ENCODE results near the gene GSTCD. TPM values are rescaled to one million over a fixed set of nuclear protein-coding genes. Genes with fewer than 3 reads are reported as not detected.

The GSTCD gene
- total RNA-seq, 1 donor from 2014 or later: 12.3 TPM

- ATAC-seq (ENCODE audit: low read depth) (no peak), DNase-seq (no peak)
- Mint-ChIP-seq H3K27me3 (no peaks in the 10 kb centered on the region), H3K27ac (no peak overlapping the region), H3K36me3 (ENCODE audit: low read depth) (no peaks in the 10 kb centered on the region), H3K4me1 (no peaks in the 10 kb centered on the region), H3K4me3 (no peak overlapping the region), H3K9me3 (no peaks in the 10 kb centered on the region)
- ChIA-PET CTCF (no interaction called here), POLR2A (no interaction called here)
- intact Hi-C loops (cut with micrococcal nuclease): no loop called here
- TF ChIP-seq, protein P1, sequence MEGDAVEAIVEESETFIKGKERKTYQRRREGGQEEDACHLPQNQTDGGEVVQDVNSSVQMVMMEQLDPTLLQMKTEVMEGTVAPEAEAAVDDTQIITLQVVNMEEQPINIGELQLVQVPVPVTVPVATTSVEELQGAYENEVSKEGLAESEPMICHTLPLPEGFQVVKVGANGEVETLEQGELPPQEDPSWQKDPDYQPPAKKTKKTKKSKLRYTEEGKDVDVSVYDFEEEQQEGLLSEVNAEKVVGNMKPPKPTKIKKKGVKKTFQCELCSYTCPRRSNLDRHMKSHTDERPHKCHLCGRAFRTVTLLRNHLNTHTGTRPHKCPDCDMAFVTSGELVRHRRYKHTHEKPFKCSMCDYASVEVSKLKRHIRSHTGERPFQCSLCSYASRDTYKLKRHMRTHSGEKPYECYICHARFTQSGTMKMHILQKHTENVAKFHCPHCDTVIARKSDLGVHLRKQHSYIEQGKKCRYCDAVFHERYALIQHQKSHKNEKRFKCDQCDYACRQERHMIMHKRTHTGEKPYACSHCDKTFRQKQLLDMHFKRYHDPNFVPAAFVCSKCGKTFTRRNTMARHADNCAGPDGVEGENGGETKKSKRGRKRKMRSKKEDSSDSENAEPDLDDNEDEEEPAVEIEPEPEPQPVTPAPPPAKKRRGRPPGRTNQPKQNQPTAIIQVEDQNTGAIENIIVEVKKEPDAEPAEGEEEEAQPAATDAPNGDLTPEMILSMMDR (IDR thresholded peaks at IDR 0.05): no peak
These were observed 97.0 kb downstream of the GSTCD start for GRCh38 chr4:105805501-105806120.

- ChIA-PET CTCF (no interaction called here), POLR2A (no interaction called here)
- H3K4me1 Mint-ChIP-seq: no peaks in the 10 kb centered on the region
- no peak overlapping the region for H3K4me3 Mint-ChIP-seq
- H3K36me3 Mint-ChIP-seq (ENCODE audit: low read depth): peaks cover 2% of the 10 kb centered on the region
- no peak overlapping the region for H3K27ac Mint-ChIP-seq
- no peak for DNase-seq
- TF ChIP-seq, protein P1 (IDR thresholded peaks at IDR 0.05): no peak
- intact Hi-C loops (cut with micrococcal nuclease): no loop called here
- no peaks in the 10 kb centered on the region for H3K9me3 Mint-ChIP-seq
- no peak for ATAC-seq (ENCODE audit: low read depth)
- no peaks in the 10 kb centered on the region for H3K27me3 Mint-ChIP-seq
These were observed 98.9 kb downstream of the GSTCD start for GRCh38 chr4:105807496-105807895.

DNA sequence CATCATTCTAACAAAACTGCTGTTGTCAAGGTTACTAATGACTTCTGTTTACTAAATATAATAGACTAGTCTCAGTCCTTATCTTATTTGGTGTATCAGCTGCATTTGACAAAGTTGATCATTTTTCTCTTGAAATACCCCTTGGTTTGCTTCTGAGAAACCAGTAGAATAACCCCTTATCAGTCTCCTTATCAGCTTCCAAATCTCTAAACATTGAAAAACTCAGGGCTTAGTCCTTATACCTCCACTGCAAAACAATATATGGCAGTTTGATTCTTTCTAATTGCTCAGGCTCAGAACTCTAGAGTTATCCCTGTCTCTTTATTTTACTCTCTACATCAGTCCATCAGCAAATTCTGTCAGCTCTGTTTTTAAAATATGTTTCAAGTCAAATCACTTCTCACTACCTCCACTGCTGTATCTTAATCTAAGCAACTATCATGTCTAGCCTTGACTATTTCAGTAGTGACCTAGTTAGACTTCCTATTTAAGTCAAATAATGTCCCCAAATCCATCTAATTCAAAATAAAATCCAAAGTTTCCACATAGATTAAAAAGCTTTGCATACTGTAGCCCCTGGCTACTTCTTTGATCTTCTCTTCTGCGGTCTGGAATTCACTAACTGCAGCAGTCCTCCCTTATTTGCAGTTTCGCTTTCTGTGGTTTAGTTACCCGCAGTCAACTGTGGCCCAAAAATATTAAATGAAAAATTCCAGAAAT, 99.6 kb downstream of the GSTCD start:
- CTCF ChIA-PET: no interaction called here
- intact Hi-C loops (cut with micrococcal nuclease): no loop called here
- POLR2A ChIA-PET: no interaction called here
- Mint-ChIP-seq H3K4me3 (no peak overlapping the region), H3K9me3 (no peaks in the 10 kb centered on the region), H3K4me1 (no peaks in the 10 kb centered on the region), H3K36me3 (ENCODE audit: low read depth) (peaks cover 2% of the 10 kb centered on the region), H3K27ac (no peak overlapping the region), H3K27me3 (no peaks in the 10 kb centered on the region)
- no peak for DNase-seq
- TF ChIP-seq, protein P1 (IDR thresholded peaks at IDR 0.05): no peak
- no peak for ATAC-seq (ENCODE audit: low read depth)

DNA sequence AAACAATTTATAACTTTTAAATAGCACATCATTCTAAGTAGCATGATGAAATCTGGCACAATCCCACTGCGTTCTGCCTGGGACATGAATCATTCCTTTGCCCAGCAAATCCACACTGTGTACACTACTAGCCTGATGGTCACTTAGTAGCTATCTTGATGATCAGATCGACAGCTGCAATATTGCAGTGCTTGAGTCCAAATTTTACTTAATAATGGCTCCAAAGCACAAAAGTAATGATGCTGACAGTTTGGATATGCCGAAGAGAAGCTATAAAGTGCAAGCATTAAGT, 100.1 kb downstream of the GSTCD start:
- Mint-ChIP-seq H3K9me3 (no peaks in the 10 kb centered on the region), H3K4me1 (no peaks in the 10 kb centered on the region), H3K27me3 (no peaks in the 10 kb centered on the region), H3K4me3 (no peak overlapping the region), H3K36me3 (ENCODE audit: low read depth) (peaks cover 4% of the 10 kb centered on the region), H3K27ac (no peak overlapping the region)
- TF ChIP-seq, protein P1 (IDR thresholded peaks at IDR 0.05): no peak
- DNase-seq (no peak), ATAC-seq (ENCODE audit: low read depth) (no peak)
- intact Hi-C loops (cut with micrococcal nuclease): no loop called here
- POLR2A ChIA-PET: no interaction called here
- CTCF ChIA-PET: no interaction called here

- ATAC-seq (ENCODE audit: low read depth): no peak
These were observed 107.1 kb downstream of the GSTCD start for GRCh38 chr4:105815701-105816100.

More at GRCh38 chr4:105815701-105816100, 107.1 kb downstream of the GSTCD start:
- Mint-ChIP-seq H3K9me3 (no peaks in the 10 kb centered on the region), H3K27ac (no peak overlapping the region), H3K27me3 (no peaks in the 10 kb centered on the region), H3K36me3 (ENCODE audit: low read depth) (peaks cover 4% of the 10 kb centered on the region), H3K4me3 (no peak overlapping the region), H3K4me1 (no peaks in the 10 kb centered on the region)
- TF ChIP-seq, protein P1 (IDR thresholded peaks at IDR 0.05): no peak
- intact Hi-C loops (cut with micrococcal nuclease): no loop called here
- no peak for DNase-seq
- POLR2A ChIA-PET: no interaction called here
- CTCF ChIA-PET: no interaction called here
